ENCODE data around the gene ZNF92.
"Not testable (repeated sequence)": the region's sequence is repeated elsewhere in the genome, so short reads cannot be mapped to it uniquely, and the experiment has no call there.

Gene ZNF92

DNA sequence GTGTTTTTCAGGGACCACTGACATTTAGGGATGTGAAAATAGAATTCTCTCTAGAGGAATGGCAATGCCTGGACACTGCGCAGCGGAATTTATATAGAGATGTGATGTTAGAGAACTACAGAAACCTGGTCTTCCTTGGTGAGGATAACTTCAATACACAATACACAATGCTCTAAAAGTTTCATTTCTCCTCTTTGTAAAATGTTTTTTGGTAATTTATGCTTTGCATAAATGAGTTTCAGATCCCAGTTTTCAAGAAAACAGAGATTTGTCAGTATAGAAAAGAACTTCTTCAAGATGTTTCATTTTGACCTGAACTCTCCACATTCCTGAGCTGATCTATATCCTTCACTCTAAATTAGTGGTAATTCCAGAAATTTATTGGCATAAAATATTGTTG lies 14.2 kb downstream of the ZNF92 start:
- ChIA-PET POLR2A (no interaction called here), CTCF (no interaction called here)
- no peak for DNase-seq (ENCODE audit: extremely low spot score)
- TF ChIP-seq NFRKB (IDR thresholded peaks at IDR 0.05): no peak
- TF ChIP-seq BHLHE40 (IDR thresholded peaks at IDR 0.05; ENCODE audit: borderline replicate concordance): no peak
- TF ChIP-seq ARNT (IDR thresholded peaks at IDR 0.05): no peak
- no peak for TF ChIP-seq L3MBTL2 (conservative IDR thresholded peaks at IDR 0.05)

DNA sequence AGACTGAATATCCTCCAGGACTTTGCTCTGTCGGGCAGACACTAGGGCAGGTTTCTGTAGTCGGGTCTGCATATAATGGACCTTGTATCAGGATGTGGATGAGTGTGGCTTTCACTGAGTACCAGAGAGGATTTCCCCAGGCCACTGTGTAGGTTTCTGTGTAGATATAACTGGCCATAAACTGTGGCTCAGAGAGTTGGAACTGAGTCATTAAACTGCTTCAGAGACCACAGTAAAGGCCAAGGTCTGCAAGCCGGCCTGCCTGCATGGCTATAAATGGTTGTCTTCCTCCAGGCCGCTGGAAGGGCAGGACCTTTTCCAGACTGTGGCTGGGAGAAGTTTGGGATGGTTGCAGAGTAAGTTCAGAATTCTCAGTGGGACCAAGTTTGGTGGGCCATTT lies 16.9 kb downstream of the ZNF92 start:
- POLR2A ChIA-PET: no interaction called here

GRCh38 chr7:65397730-65398142 lies 24.1 kb downstream of the ZNF92 start:
- ChIA-PET POLR2A (no interaction called here), CTCF (no interaction called here)
- TF ChIP-seq FOXK2 (IDR thresholded peaks at IDR 0.05): no peak
- TF ChIP-seq FOXA1 (IDR thresholded peaks at IDR 0.05): no peak
- no peak for TF ChIP-seq LEF1 (IDR thresholded peaks at IDR 0.05; ENCODE audit: borderline replicate concordance)
- no peak for TF ChIP-seq HDGF (IDR thresholded peaks at IDR 0.05; ENCODE audit: borderline replicate concordance)
- no peak for TF ChIP-seq NFRKB (IDR thresholded peaks at IDR 0.05)
- no peak for TF ChIP-seq BHLHE40 (IDR thresholded peaks at IDR 0.05; ENCODE audit: borderline replicate concordance)
- TF ChIP-seq L3MBTL2 (conservative IDR thresholded peaks at IDR 0.05): no peak
- no peak for TF ChIP-seq SP1 (IDR thresholded peaks at IDR 0.05)
- TF ChIP-seq ARNT (IDR thresholded peaks at IDR 0.05): no peak
- TF ChIP-seq ZNF384 (IDR thresholded peaks at IDR 0.05): no peak
- TF ChIP-seq FOXM1 (IDR thresholded peaks at IDR 0.05; ENCODE audit: borderline replicate concordance): no peak
- TF ChIP-seq SUZ12 (IDR thresholded peaks at IDR 0.05): no peak
- TF ChIP-seq CTBP1 (IDR thresholded peaks at IDR 0.05; ENCODE audit: borderline replicate concordance): no peak
- TF ChIP-seq, protein P1, sequence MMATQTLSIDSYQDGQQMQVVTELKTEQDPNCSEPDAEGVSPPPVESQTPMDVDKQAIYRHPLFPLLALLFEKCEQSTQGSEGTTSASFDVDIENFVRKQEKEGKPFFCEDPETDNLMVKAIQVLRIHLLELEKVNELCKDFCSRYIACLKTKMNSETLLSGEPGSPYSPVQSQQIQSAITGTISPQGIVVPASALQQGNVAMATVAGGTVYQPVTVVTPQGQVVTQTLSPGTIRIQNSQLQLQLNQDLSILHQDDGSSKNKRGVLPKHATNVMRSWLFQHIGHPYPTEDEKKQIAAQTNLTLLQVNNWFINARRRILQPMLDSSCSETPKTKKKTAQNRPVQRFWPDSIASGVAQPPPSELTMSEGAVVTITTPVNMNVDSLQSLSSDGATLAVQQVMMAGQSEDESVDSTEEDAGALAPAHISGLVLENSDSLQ (IDR thresholded peaks at IDR 0.05): no peak
- DNase-seq (ENCODE audit: extremely low spot score): no peak

More for the DNA sequence above, 16.9 kb downstream of the ZNF92 start:
- TF ChIP-seq ARNT (IDR thresholded peaks at IDR 0.05) (no peak), ZNF384 (IDR thresholded peaks at IDR 0.05) (no peak), TARDBP (IDR thresholded peaks at IDR 0.05) (no peak), LEF1 (IDR thresholded peaks at IDR 0.05; ENCODE audit: borderline replicate concordance) (no peak), CTBP1 (IDR thresholded peaks at IDR 0.05; ENCODE audit: borderline replicate concordance) (no peak), FOXM1 (IDR thresholded peaks at IDR 0.05; ENCODE audit: borderline replicate concordance) (no peak), FOXK2 (IDR thresholded peaks at IDR 0.05) (no peak), ELF4 (IDR thresholded peaks at IDR 0.05) (no peak), SP1 (IDR thresholded peaks at IDR 0.05) (no peak), FOXA1 (IDR thresholded peaks at IDR 0.05) (no peak), SUZ12 (IDR thresholded peaks at IDR 0.05) (no peak), HDGF (IDR thresholded peaks at IDR 0.05; ENCODE audit: borderline replicate concordance) (no peak), BHLHE40 (IDR thresholded peaks at IDR 0.05; ENCODE audit: borderline replicate concordance) (no peak)
- CTCF ChIA-PET: no interaction called here
- DNase-seq (ENCODE audit: extremely low spot score): no peak

DNA sequence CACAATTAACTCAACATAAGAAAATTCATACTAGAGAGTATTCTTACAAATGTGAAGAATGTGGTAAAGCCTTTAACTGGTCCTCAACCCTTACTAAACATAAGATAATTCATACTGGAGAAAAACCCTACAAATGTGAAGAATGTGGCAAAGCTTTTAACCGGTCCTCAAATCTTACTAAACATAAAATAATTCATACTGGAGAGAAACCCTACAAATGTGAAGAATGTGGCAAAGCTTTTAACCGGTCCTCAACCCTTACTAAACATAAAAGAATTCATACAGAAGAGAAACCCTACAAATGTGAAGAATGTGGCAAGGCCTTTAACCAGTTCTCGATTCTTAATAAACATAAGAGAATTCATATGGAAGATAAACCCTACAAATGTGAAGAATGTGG lies 25.0 kb downstream of the ZNF92 start:
- DNase-seq (ENCODE audit: extremely low spot score); POLR2A ChIA-PET; CTCF ChIA-PET: not testable (repeated sequence)

GRCh38 chr7:65399101-65399500 lies 25.4 kb downstream of the ZNF92 start:
- DNase-seq (ENCODE audit: extremely low spot score); CTCF ChIA-PET; POLR2A ChIA-PET: not testable (repeated sequence)

GRCh38 chr7:65404020-65404419 lies 30.4 kb downstream of the ZNF92 start:
- DNase-seq (ENCODE audit: extremely low spot score): no peak
- no peak for TF ChIP-seq SUZ12 (IDR thresholded peaks at IDR 0.05)
- TF ChIP-seq BHLHE40 (IDR thresholded peaks at IDR 0.05; ENCODE audit: borderline replicate concordance): no peak
- TF ChIP-seq HDGF (IDR thresholded peaks at IDR 0.05; ENCODE audit: borderline replicate concordance): no peak
- TF ChIP-seq ARNT (IDR thresholded peaks at IDR 0.05): no peak
- TF ChIP-seq NFRKB (IDR thresholded peaks at IDR 0.05): no peak
- TF ChIP-seq, protein P1 (IDR thresholded peaks at IDR 0.05): no peak
- no peak for TF ChIP-seq FOXA1 (IDR thresholded peaks at IDR 0.05)
- no peak for TF ChIP-seq LEF1 (IDR thresholded peaks at IDR 0.05; ENCODE audit: borderline replicate concordance)
- TF ChIP-seq TARDBP (IDR thresholded peaks at IDR 0.05): no peak
- no peak for TF ChIP-seq FOXK2 (IDR thresholded peaks at IDR 0.05)
- no peak for TF ChIP-seq CTBP1 (IDR thresholded peaks at IDR 0.05; ENCODE audit: borderline replicate concordance)
- TF ChIP-seq ZNF384 (IDR thresholded peaks at IDR 0.05): no peak
- no peak for TF ChIP-seq SP1 (IDR thresholded peaks at IDR 0.05)
- TF ChIP-seq ELF4 (IDR thresholded peaks at IDR 0.05): no peak
- no peak for TF ChIP-seq FOXM1 (IDR thresholded peaks at IDR 0.05; ENCODE audit: borderline replicate concordance)
- CTCF ChIA-PET: no interaction called here
- POLR2A ChIA-PET: no interaction called here

- DNase-seq (ENCODE audit: extremely low spot score); CTCF ChIA-PET; POLR2A ChIA-PET: not testable (repeated sequence)
Measured at GRCh38 chr7:65406706-65407105, 33.1 kb downstream of the ZNF92 start.

DNA sequence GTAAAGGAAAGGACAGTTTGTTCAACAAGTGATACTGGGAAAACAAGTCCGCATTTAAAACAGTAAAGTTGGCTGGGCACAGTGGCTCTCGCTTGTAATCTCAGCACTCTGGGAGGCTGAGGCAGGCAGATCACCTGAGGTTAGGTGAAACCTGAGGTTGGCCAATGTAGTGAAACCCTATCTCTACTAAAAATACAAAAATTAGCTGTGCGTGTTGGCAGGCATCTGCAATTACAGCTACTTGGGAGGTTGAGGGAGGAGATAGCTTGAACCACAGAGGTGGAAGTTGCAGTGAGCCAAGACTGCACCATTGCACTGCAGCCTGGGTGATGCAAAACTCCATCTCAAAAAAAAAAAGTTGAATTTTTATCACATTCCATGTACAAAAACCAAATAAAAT lies 35.7 kb downstream of the ZNF92 start:
- DNase-seq (ENCODE audit: extremely low spot score): no peak
- CTCF ChIA-PET: no interaction called here
- POLR2A ChIA-PET: no interaction called here
- no peak for TF ChIP-seq SUZ12 (IDR thresholded peaks at IDR 0.05)
- no peak for TF ChIP-seq TARDBP (IDR thresholded peaks at IDR 0.05)
- TF ChIP-seq FOXA1 (IDR thresholded peaks at IDR 0.05): no peak
- no peak for TF ChIP-seq FOXK2 (IDR thresholded peaks at IDR 0.05)
